K562 (cell line): ENCODE measurements around the gene MARCHF9. TPM values are rescaled to one million over a fixed set of nuclear protein-coding genes. Genes with fewer than 3 reads are reported as not detected.

Experiments
- BDP1 ChIP-seq: IDR thresholded peaks from 3 replicates; pipeline ENCODE4 v1.6.1; 2011; ENCODE audit not compliant: insufficient read length, insufficient read depth
- NKRF ChIP-seq: fragments of 450-650 bp; IDR thresholded peaks from 2 replicates; pipeline ENCODE4 v1.6.1; 2016; ENCODE audit warnings: borderline replicate concordance
- NR4A1 ChIP-seq, 2 experiments: fragments of 250-450 bp in 1 of 2; fragments of 450-650 bp in 1 of 2; sonication (Bioruptor Pico) in 1 of 2; IDR thresholded peaks; 2 replicates each; pipeline versions ENCODE4 v1.4.0 to v1.6.1; 2016 to 2020; ENCODE audit warnings: mild to moderate bottlenecking in 2 of 2, missing compliant biosample characterization in 1 of 2, missing genetic modification characterization in 1 of 2, moderate library complexity in 1 of 2
- PTBP1 ChIP-seq: fragments of 200-400 bp; formaldehyde crosslinking; IDR thresholded peaks from 2 replicates; pipeline ENCODE4 v1.6.1; 2017; ENCODE audit warnings: low read depth, low read length
- SPI1 ChIP-seq: IDR thresholded peaks from 2 replicates; pipeline ENCODE4 v1.6.1; 2011; ENCODE audit warnings: low read depth, low read length, control low read depth, borderline replicate concordance
- TBP ChIP-seq: optimal IDR thresholded peaks from 2 replicates; pipeline ENCODE3; 2011; ENCODE audit warnings: low read depth, low read length, improper control_type of control experiment
- ZBTB49 ChIP-seq: sonication (generic); formaldehyde crosslinking; IDR thresholded peaks from 2 replicates; pipeline ENCODE4 v1.8.0; 2022; ENCODE audit warnings: missing genetic modification reagents, mild to moderate bottlenecking, borderline replicate concordance
- polyA plus RNA-seq, 8 experiments: library from polyadenylated mRNA; depleted of rRNA in 4 of 8; stranded (reverse) in 5 of 8; unstranded in 3 of 8; fragments of >200 nt; fragmentation: Nextera tagmentation in 2 of 8; fragmentation: Illumina TruSeq in 1 of 8; extraction: Ambion mirVana in 2 of 8; extraction: Trizol in 1 of 8; gene quantifications; 2 replicates each; pipeline versions ENCODE4 v1.2.1 to v1.2.3, GENCODE V29; 2011 to 2014; ENCODE audit warnings: inconsistent platforms in 1 of 8, missing spikeins in 1 of 8
- total RNA-seq, 7 experiments: library from RNA; depleted of rRNA in 6 of 7; stranded (reverse); fragments of >200 nt in 6 of 7; fragmentation: Illumina TruSeq in 2 of 7; extraction: Trizol in 2 of 7; gene quantifications; 2 replicates each; pipeline versions ENCODE4 v1.2.1 to v1.2.3, GENCODE V29; 2011 to 2021; ENCODE audit warnings: low replicate concordance in 1 of 7

The MARCHF9 gene
- total and polyA plus RNA-seq, 9 of the 15 experiments (the other 6 are each of a cell fraction or from before 2014, with no cell fraction given), result 0.80 to 12.4 (median 6.2) TPM

GRCh38 chr12:57757771-57758170 lies 2.9 kb downstream of the MARCHF9 start (continued):
- TF ChIP-seq ZBTB49 (CRISPR knock-in tag), result no peak
- TF ChIP-seq NKRF, result no peak
- no peak for TF ChIP-seq BDP1
- TF ChIP-seq SPI1, result no peak
- no peak for TF ChIP-seq NR4A1 (CRISPR knock-in tag; IDR thresholded peaks at IDR 0.05)
- TF ChIP-seq NR4A1 (tag; IDR thresholded peaks at IDR 0.05), result no peak
- no peak for TF ChIP-seq PTBP1
- TF ChIP-seq TBP, result no peak
